Endothelial cell of umbilical vein (primary cell): Measurements from ENCODE around the gene IGFBP6. TPM values are rescaled to one million over a fixed set of nuclear protein-coding genes. Genes with fewer than 3 reads are reported as not detected.

Experiments
- BruUV-seq: library from RNA; stranded (reverse); fragments of 400-500 nt; replicated peaks from 2 replicates; lab custom pipeline; 2021; lab: Mats Ljungman, UMichigan
- CTCF ChIA-PET: fragments of 300-600, 350-600 bp; sonication (Branson Sonifier 250); formaldehyde crosslinking; loops from one replicate; lab custom pipeline; 2021; ENCODE audit warnings: antibody characterized with exemption, inconsistent platforms; lab: Charles Lee
- POLR2A ChIA-PET: fragments of 300-600, 350-600 bp; sonication (Branson Sonifier 250); formaldehyde crosslinking; loops from one replicate; lab custom pipeline; 2021; ENCODE audit warnings: antibody characterized with exemption, inconsistent platforms; lab: Charles Lee
- DNase-seq: peaks from one replicate; pipeline ENCODE4 v3.0.0-alpha.2; 2011; ENCODE audit warnings: low read depth, low spot score
- FAIRE-seq: peaks from 2 replicates; lab custom pipeline; 2011; peaks lifted over from hg19 to GRCh38; lab: Jason Lieb, UNC
- H2AFZ ChIP-seq: 2 replicates; pipeline ENCODE4 v1.6.0; 2012; ENCODE audit warnings: low read depth, low read length, control low read depth, inconsistent platforms
- H3K27ac ChIP-seq: 2 replicates; pipeline ENCODE4 v1.5.1; 2011; ENCODE audit warnings: low read depth, mild to moderate bottlenecking, control low read depth, low read length, moderate library complexity; ENCODE audit not compliant: insufficient read depth
- H3K27me3 ChIP-seq, 2 experiments: 2 replicates each; pipeline versions ENCODE4 v1.6.0 to v1.6.1; 2011; ENCODE audit warnings: low read length in 2 of 2, mixed read lengths in 1 of 2; ENCODE audit not compliant: control insufficient read depth in 2 of 2, insufficient read depth in 2 of 2
- H3K36me3 ChIP-seq, 2 experiments: 2 replicates in 1 of 2; 3 replicates in 1 of 2; pipeline ENCODE4 v1.5.1; 2011; ENCODE audit warnings: low read length in 2 of 2, mild to moderate bottlenecking in 1 of 2, moderate library complexity in 1 of 2; ENCODE audit not compliant: control insufficient read depth in 2 of 2, insufficient read depth in 2 of 2; ENCODE audit errors: extremely low read depth in 1 of 2
- H3K4me1 ChIP-seq: 3 replicates; pipeline ENCODE4 v1.5.1; 2011; ENCODE audit warnings: mild to moderate bottlenecking, low read length; ENCODE audit not compliant: control insufficient read depth, insufficient read depth; ENCODE audit errors: extremely low read depth
- H3K4me2 ChIP-seq: 2 replicates; pipeline ENCODE4 v1.6.1; 2011; ENCODE audit warnings: low read length, control low read depth, mixed read lengths; ENCODE audit not compliant: insufficient read depth
- H3K4me3 ChIP-seq, 3 experiments: fragments of 200-600 bp in 1 of 3; sonication (generic), shearing (Covaris generic) in 1 of 3; replicated peaks in 1 of 3; 2 replicates each; pipeline ENCODE4 v1.5.1; 2011 to 2016; ENCODE audit warnings: control low read depth in 3 of 3, low read length in 3 of 3, mild to moderate bottlenecking in 2 of 3, inconsistent platforms in 1 of 3, low read depth in 1 of 3, moderate library complexity in 1 of 3; ENCODE audit not compliant: insufficient read depth in 1 of 3
- H3K79me2 ChIP-seq: 2 replicates; pipeline ENCODE4 v1.6.0; 2012; ENCODE audit warnings: low read length, inconsistent platforms; ENCODE audit not compliant: control insufficient read depth, insufficient read depth
- H3K9ac ChIP-seq: replicated peaks from 2 replicates; pipeline ENCODE3; 2011; ENCODE audit warnings: low read length, control low read depth; ENCODE audit not compliant: insufficient read depth; ENCODE audit errors: extremely low read depth
- H3K9me1 ChIP-seq: replicated peaks from 3 replicates; pipeline ENCODE4 v1.6.0; 2011; ENCODE audit warnings: mild to moderate bottlenecking, low read length; ENCODE audit not compliant: control insufficient read depth, insufficient read depth; ENCODE audit errors: extremely low read depth
- H3K9me3 ChIP-seq: replicated peaks from 2 replicates; pipeline ENCODE4 v1.5.1; 2012; ENCODE audit warnings: low read length, inconsistent platforms; ENCODE audit not compliant: control insufficient read depth, insufficient read depth
- H4K20me1 ChIP-seq: replicated peaks from 2 replicates; pipeline ENCODE3; 2011; ENCODE audit warnings: mild to moderate bottlenecking, low read length; ENCODE audit not compliant: control insufficient read depth, insufficient read depth; ENCODE audit errors: extremely low read depth
- EZH2 ChIP-seq: IDR thresholded peaks from 2 replicates; pipeline ENCODE4 v1.6.1; 2012; ENCODE audit warnings: borderline replicate concordance, low read depth, mild to moderate bottlenecking, moderate library complexity, low read length, inconsistent platforms; ENCODE audit not compliant: severe bottlenecking
- FOS ChIP-seq: IDR thresholded peaks from 2 replicates; pipeline ENCODE4 v1.6.1; 2011; ENCODE audit warnings: mild to moderate bottlenecking, low read length, moderate library complexity, borderline replicate concordance; ENCODE audit not compliant: insufficient read depth
- GATA2 ChIP-seq: IDR thresholded peaks from 2 replicates; pipeline ENCODE4 v1.7.0; 2011; ENCODE audit warnings: low read depth, mild to moderate bottlenecking, moderate library complexity, mixed read lengths, low read length; ENCODE audit not compliant: insufficient read length, insufficient read depth
- JUN ChIP-seq: IDR thresholded peaks from 2 replicates; pipeline ENCODE4 v1.6.1; 2011; ENCODE audit warnings: borderline replicate concordance, low read depth; ENCODE audit not compliant: insufficient read length, insufficient read depth
- MYC ChIP-seq: IDR thresholded peaks from one replicate; pipeline ENCODE4 v1.6.1; 2011; ENCODE audit warnings: mild to moderate bottlenecking, low read depth, low read length
- POLR2A ChIP-seq: IDR thresholded peaks from 2 replicates; pipeline ENCODE4 v1.6.1; 2012; ENCODE audit warnings: low read depth, mild to moderate bottlenecking, control low read depth, low read length
- POLR2AphosphoS5 ChIP-seq: IDR thresholded peaks from 2 replicates; pipeline ENCODE4 v1.6.1; 2012; ENCODE audit warnings: low read depth, mild to moderate bottlenecking, control low read depth, low read length, moderate library complexity; ENCODE audit not compliant: insufficient read depth
- dilution Hi-C: fragments of 300-500 bp; cut with MboI; formaldehyde crosslinking; loops from one replicate; pipeline ENCODE4 v1.15.0; 2019; ENCODE audit warnings: low sequenced_read_pairs; ENCODE audit not compliant: extremely low pct_ligation_motif_present
- intact Hi-C: fragments of 100-400 bp; cut with micrococcal nuclease; formaldehyde crosslinking; loops from one replicate; pipeline ENCODE4 v1.10.0; 2022
- polyA plus RNA-seq, 4 experiments: library from polyadenylated mRNA; depleted of rRNA in 3 of 4; stranded (reverse) in 3 of 4; unstranded in 1 of 4; fragments of >200 nt; gene quantifications; 2 replicates each; pipeline versions ENCODE4 v1.2.1 to v1.2.3, GENCODE V29; 2011 to 2012; ENCODE audit warnings: missing spikeins in 1 of 4
- total RNA-seq: library from RNA; stranded (reverse); gene quantifications from 2 replicates; pipeline ENCODE4 v1.2.3, GENCODE V29; 2021
- TF ChIP-seq, protein P1 (sequence below): IDR thresholded peaks from 2 replicates; pipeline ENCODE4 v1.6.1; 2011; ENCODE audit not compliant: insufficient read depth, insufficient read length
- TF ChIP-seq, protein P2 (sequence below), 2 donors: IDR thresholded peaks; 1 replicate in 1 of 2; 2 replicates in 1 of 2; pipeline ENCODE4 v1.5.1; 2011; ENCODE audit warnings: low read length in 2 of 2, mild to moderate bottlenecking in 2 of 2, moderate library complexity in 2 of 2, control low read depth in 1 of 2, inconsistent platforms in 1 of 2, low read depth in 1 of 2; ENCODE audit not compliant: insufficient read depth in 1 of 2; ENCODE audit errors: extremely low read depth in 1 of 2

Gene IGFBP6
- total and polyA plus RNA-seq, 2 donors (not counting 3 experiments of a cell fraction or from before 2014, with no cell fraction given), result 14.1 to 18.2 TPM

DNA sequence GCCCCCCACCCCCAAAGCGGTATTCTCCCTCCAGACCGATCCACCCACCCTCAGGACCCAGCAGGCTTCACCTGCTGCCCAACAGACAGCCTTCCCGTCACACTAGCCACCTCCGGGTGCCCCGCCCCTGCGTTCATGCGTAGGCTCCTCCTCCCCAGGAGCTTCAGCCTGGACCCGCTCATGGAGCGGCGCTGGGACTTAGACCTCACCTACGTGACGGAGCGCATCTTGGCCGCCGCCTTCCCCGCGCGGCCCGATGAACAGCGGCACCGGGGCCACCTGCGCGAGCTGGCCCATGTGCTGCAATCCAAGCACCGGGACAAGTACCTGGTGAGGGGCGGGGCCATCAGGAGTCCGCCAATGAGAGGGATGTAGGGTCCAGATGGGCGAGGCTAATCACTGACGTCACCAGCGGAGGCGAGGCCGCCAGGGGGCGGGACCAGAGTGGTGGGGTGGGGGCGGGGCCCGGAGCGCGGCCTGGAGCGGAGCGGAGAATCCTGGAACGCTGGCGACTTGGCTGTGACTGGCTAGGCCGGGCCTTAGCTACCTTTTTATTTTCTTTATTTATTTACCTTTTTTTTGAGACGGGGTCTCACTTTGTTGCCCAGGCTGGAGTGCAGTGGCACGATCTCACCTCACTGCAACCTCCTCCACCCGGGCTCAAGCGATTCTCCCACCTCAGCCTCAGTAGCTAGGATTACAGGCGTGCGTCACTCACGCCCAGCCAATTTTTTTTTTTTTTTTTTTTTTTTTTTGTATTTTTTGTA lies 43.2 kb upstream of the IGFBP6 start:
- H3K4me1 ChIP-seq, result peaks cover 42% of the 10 kb centered on the region
- ChIA-PET POLR2A (interaction anchor here (0.7 to 1.0 kb wide), 3 partner anchors 13 to 325 kb away, joined by 3 to 9 read pairs (median 3); no protein-coding TSS in a partner anchor), CTCF (interaction anchor here (0.6 to 5.2 kb wide), 11 partner anchors 9 to 565 kb away, joined by 3 to 79 read pairs (median 4); partner anchors contain the start of genes AAAS and EIF4B)
- no peak overlapping the region for H3K27ac ChIP-seq
- dilution Hi-C loops, result no loop called here
- FAIRE-seq, result peak; percentile 93
- DNase-seq, result peak; percentile 90
- H2AFZ ChIP-seq, result peak overlapping the region; percentile 53
- no peaks in the 10 kb centered on the region for H3K27me3 ChIP-seq
- no peaks in the 10 kb centered on the region for H3K9me3 ChIP-seq
- no peak overlapping the region for H3K9ac ChIP-seq
- peak overlapping the region; percentile 41 for H3K4me2 ChIP-seq
- H3K4me3 ChIP-seq, result peak overlapping the region in 2 of 3 experiments; percentile 16 to 37
- intact Hi-C loops, result loop anchor here (1.0 to 5.0 kb wide), 2 partner anchors 25 to 43 kb away; partner anchors contain the start of genes IGFBP6 and SPRYD3
- TF ChIP-seq POLR2AphosphoS5 (peak; percentile 57), JUN (no peak), POLR2A (peak; percentile 60)
- H3K79me2 ChIP-seq, result peaks cover 15% of the 10 kb centered on the region
- no peaks in the 10 kb centered on the region for H4K20me1 ChIP-seq
- BruUV-seq, result no TSS peak
- no peaks in the 10 kb centered on the region for H3K9me1 ChIP-seq
- peaks cover 0 to 28% of the 10 kb centered on the region in 2 experiments for H3K36me3 ChIP-seq

DNA sequence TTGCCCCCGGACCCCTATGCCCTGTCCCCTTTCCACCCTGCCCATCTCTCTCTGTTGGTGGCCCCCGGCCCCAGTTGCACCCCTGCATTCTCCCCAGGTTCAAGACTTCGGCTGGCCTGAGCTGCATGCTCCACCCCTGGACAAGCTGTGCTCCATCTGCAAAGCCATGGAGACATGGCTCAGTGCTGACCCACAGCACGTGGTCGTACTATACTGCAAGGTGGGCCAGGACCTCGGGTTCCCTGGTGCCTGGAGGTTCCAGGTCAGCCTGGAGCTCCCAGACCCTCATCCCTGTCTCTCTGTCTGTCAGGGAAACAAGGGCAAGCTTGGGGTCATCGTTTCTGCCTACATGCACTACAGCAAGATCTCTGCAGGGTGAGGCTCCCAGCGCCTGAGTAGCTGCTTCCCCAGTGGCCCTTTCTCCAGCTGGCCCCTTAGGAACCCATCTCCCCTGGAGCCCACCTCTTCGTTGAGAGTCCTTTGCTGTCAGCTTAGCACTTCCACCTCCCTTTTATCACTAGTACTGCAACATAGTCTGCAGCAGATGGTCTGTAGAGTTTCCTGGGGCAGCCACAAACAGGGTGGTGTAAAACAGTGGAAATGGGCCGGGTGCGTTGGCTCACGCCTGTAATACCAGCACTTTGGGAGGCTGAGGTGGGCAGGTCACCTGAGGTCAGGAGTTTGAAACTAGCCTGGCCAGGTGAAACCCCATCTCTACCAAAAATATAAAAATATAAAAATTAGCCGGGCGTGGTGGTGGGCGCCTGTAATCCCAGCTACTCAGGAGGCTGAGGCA lies 41.8 kb upstream of the IGFBP6 start:
- no peak overlapping the region for H3K4me2 ChIP-seq
- no peak overlapping the region for H3K9ac ChIP-seq
- H3K9me3 ChIP-seq, result no peaks in the 10 kb centered on the region
- H3K27me3 ChIP-seq, result no peaks in the 10 kb centered on the region
- no peak for DNase-seq
- intact Hi-C loops (no loop called here), dilution Hi-C loops (no loop called here)
- ChIA-PET CTCF (interaction anchor here (2.4 to 3.0 kb wide), 2 partner anchors 10 to 43 kb away, joined by 13 to 21 read pairs; no protein-coding TSS in a partner anchor), POLR2A (no interaction called here)
- H3K27ac ChIP-seq, result no peak overlapping the region
- H3K9me1 ChIP-seq, result no peaks in the 10 kb centered on the region
- FAIRE-seq, result no peak
- peaks cover 37% of the 10 kb centered on the region for H3K4me1 ChIP-seq
- TF ChIP-seq, protein P1, sequence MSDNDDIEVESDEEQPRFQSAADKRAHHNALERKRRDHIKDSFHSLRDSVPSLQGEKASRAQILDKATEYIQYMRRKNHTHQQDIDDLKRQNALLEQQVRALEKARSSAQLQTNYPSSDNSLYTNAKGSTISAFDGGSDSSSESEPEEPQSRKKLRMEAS, result no peak
- no peak for TF ChIP-seq MYC
- no peak for TF ChIP-seq EZH2
- no peak for TF ChIP-seq FOS
- TF ChIP-seq GATA2, result no peak
- TF ChIP-seq POLR2A, result no peak
- no peak for TF ChIP-seq POLR2AphosphoS5
- TF ChIP-seq, protein P2, sequence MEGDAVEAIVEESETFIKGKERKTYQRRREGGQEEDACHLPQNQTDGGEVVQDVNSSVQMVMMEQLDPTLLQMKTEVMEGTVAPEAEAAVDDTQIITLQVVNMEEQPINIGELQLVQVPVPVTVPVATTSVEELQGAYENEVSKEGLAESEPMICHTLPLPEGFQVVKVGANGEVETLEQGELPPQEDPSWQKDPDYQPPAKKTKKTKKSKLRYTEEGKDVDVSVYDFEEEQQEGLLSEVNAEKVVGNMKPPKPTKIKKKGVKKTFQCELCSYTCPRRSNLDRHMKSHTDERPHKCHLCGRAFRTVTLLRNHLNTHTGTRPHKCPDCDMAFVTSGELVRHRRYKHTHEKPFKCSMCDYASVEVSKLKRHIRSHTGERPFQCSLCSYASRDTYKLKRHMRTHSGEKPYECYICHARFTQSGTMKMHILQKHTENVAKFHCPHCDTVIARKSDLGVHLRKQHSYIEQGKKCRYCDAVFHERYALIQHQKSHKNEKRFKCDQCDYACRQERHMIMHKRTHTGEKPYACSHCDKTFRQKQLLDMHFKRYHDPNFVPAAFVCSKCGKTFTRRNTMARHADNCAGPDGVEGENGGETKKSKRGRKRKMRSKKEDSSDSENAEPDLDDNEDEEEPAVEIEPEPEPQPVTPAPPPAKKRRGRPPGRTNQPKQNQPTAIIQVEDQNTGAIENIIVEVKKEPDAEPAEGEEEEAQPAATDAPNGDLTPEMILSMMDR (IDR thresholded peaks at IDR 0.05; ENCODE audit: extremely low read depth in 1 of 2, insufficient read depth in 1 of 2, low read depth in 1 of 2, low read length in 2 of 2), result no peak
- TF ChIP-seq JUN, result no peak
- peaks cover 0 to 33% of the 10 kb centered on the region in 2 experiments for H3K36me3 ChIP-seq
- H4K20me1 ChIP-seq, result no peaks in the 10 kb centered on the region
- no peak overlapping the region for H3K4me3 ChIP-seq
- H3K79me2 ChIP-seq, result peaks cover 9% of the 10 kb centered on the region
- no TSS peak for BruUV-seq
- H2AFZ ChIP-seq, result no peak overlapping the region
